D721Med (cell line): ENCODE data around the gene MYO6.

Experiments used
- DNase-seq: peaks from one replicate; pipeline ENCODE4 v3.0.0; 2011; ENCODE audit warnings: low spot score; ENCODE audit not compliant: insufficient read length
- FAIRE-seq: peaks from 2 replicates; lab custom pipeline; 2011; peaks lifted over from hg19 to GRCh38; lab: Jason Lieb, UNC
- CTCF ChIP-seq: IDR thresholded peaks from 2 replicates; pipeline ENCODE4 v1.5.1; 2012; ENCODE audit warnings: mild to moderate bottlenecking, control low read depth; ENCODE audit not compliant: insufficient read depth; ENCODE audit errors: missing control alignments

MYO6 gene

GRCh38 chr6:75791881-75792280 is 42.8 kb downstream of the MYO6 start:
- TF ChIP-seq CTCF: no peak
- DNase-seq (no peak), FAIRE-seq (no peak)

GRCh38 chr6:75794351-75794846 is 45.4 kb downstream of the MYO6 start:
- DNase-seq (no peak), FAIRE-seq (no peak)
- no peak for TF ChIP-seq CTCF

- TF ChIP-seq CTCF: no peak
- FAIRE-seq: no peak
- no peak for DNase-seq
Observed at GRCh38 chr6:75794954-75795739, 46.1 kb downstream of the MYO6 start.

GRCh38 chr6:75796723-75797122 is 47.7 kb downstream of the MYO6 start:
- no peak for DNase-seq
- FAIRE-seq: no peak

GRCh38 chr6:75800133-75800532 is 51.1 kb downstream of the MYO6 start:
- TF ChIP-seq CTCF: no peak
- DNase-seq (no peak), FAIRE-seq (no peak)

More at GRCh38 chr6:75796723-75797122, 47.7 kb downstream of the MYO6 start:
- no peak for TF ChIP-seq CTCF

GRCh38 chr6:75800708-75801505 is 51.9 kb downstream of the MYO6 start:
- no peak for TF ChIP-seq CTCF
- FAIRE-seq (no peak), DNase-seq (no peak)
